ENCODE results near the gene ITGB3.
"Not testable (repeated sequence)": the region's sequence is repeated elsewhere in the genome, so short reads cannot be mapped to it uniquely, and the experiment has no call there.

The ITGB3 gene

GRCh38 chr17:47222047-47222446 is 31.6 kb upstream of the ITGB3 start:
- WGBS, 2 experiments, result 95 to 96% methylated on average over 4 of the region's 4 CpGs
- Histone ChIP-seq H3K9me3 (ENCODE audit: control insufficient read depth, low read length) (no peaks in the 10 kb centered on the region), H3K27ac (ENCODE audit: insufficient read depth, low read depth, low read length, poor library complexity, severe bottlenecking) (no peak overlapping the region), H3K36me3 (ENCODE audit: control insufficient read depth, insufficient read depth, low read length) (no peaks in the 10 kb centered on the region), H3K4me1 (ENCODE audit: control insufficient read depth, insufficient read depth, low read length) (peaks cover 4% of the 10 kb centered on the region), H3K4me3 (ENCODE audit: insufficient read depth, low read depth, low read length) (no peak overlapping the region), H3K27me3 (ENCODE audit: control insufficient read depth, insufficient read depth, low read length, poor library complexity, severe bottlenecking) (no peaks in the 10 kb centered on the region)

GRCh38 chr17:47223007-47223406 is 30.6 kb upstream of the ITGB3 start:
- no peaks in the 10 kb centered on the region for H3K9me3 ChIP-seq (ENCODE audit: control insufficient read depth, low read length)
- H3K27ac ChIP-seq (ENCODE audit: insufficient read depth, low read depth, low read length, poor library complexity, severe bottlenecking), result no peak overlapping the region
- H3K36me3 ChIP-seq (ENCODE audit: control insufficient read depth, insufficient read depth, low read length), result no peaks in the 10 kb centered on the region
- no peaks in the 10 kb centered on the region for H3K27me3 ChIP-seq (ENCODE audit: control insufficient read depth, insufficient read depth, low read length, poor library complexity, severe bottlenecking)
- WGBS, 2 experiments, result 91 to 98% methylated on average over 3 of the region's 3 CpGs
- H3K4me1 ChIP-seq (ENCODE audit: control insufficient read depth, insufficient read depth, low read length), result peaks cover 4% of the 10 kb centered on the region
- no peak overlapping the region for H3K4me3 ChIP-seq (ENCODE audit: insufficient read depth, low read depth, low read length)

- H3K27ac ChIP-seq (ENCODE audit: insufficient read depth, low read depth, low read length, poor library complexity, severe bottlenecking), result no peak overlapping the region
Observed at GRCh38 chr17:47223460-47223859, 30.2 kb upstream of the ITGB3 start.

DNA sequence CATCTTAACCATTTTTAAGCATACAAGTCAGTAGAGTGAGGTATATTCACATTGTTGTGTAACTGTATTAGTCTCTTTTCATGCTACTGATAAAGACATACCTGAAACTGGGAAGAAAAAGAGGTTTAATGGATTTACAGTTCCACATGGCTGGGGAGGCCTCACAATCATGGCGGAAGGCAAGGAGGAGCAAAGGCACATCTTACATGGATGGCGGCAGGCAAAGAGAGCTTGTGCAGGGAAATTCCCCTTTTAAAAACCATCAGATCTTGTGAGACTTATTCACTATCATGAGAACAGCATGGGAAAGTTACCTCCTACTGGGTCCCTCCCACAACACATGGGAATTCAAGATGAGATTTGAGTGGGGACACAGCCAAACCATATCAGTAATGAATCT is 29.6 kb upstream of the ITGB3 start:
- 95% methylated on average over 2 of the region's 2 CpGs for WGBS, 2 experiments
- not testable (repeated sequence) for H3K9me3 ChIP-seq (ENCODE audit: control insufficient read depth, low read length); H3K36me3 ChIP-seq (ENCODE audit: control insufficient read depth, insufficient read depth, low read length); H3K4me1 ChIP-seq (ENCODE audit: control insufficient read depth, insufficient read depth, low read length); H3K27ac ChIP-seq (ENCODE audit: insufficient read depth, low read depth, low read length, poor library complexity, severe bottlenecking); H3K27me3 ChIP-seq (ENCODE audit: control insufficient read depth, insufficient read depth, low read length, poor library complexity, severe bottlenecking); H3K4me3 ChIP-seq (ENCODE audit: insufficient read depth, low read depth, low read length)

More at GRCh38 chr17:47223460-47223859, 30.2 kb upstream of the ITGB3 start:
- H3K4me3 ChIP-seq (ENCODE audit: insufficient read depth, low read depth, low read length), result no peak overlapping the region
- WGBS, 2 experiments, result 93 to 97% methylated on average over 5 of the region's 5 CpGs
- no peaks in the 10 kb centered on the region for H3K36me3 ChIP-seq (ENCODE audit: control insufficient read depth, insufficient read depth, low read length)
- no peaks in the 10 kb centered on the region for H3K27me3 ChIP-seq (ENCODE audit: control insufficient read depth, insufficient read depth, low read length, poor library complexity, severe bottlenecking)
- H3K4me1 ChIP-seq (ENCODE audit: control insufficient read depth, insufficient read depth, low read length), result peaks cover 4% of the 10 kb centered on the region
- no peaks in the 10 kb centered on the region for H3K9me3 ChIP-seq (ENCODE audit: control insufficient read depth, low read length)

DNA sequence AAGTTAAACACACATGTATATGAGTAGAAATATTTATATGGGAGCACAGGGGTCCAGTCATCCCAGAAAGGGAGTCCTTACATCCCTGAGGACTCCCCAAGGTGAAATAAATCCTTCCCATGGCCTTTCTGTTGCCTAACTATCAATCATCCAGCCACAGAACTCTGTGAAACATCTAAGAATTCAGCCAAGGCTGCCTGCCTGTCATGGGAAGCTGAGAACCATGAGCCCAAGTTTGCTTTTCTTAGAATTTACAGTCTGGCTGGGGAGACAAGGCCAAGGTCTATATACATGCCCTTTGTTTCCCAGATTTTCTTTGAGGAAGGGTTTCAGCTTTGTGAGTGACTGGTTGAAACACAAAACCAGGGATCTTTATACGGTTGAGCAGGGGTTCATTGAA is 28.7 kb upstream of the ITGB3 start:
- H3K9me3 ChIP-seq (ENCODE audit: control insufficient read depth, low read length), result no peaks in the 10 kb centered on the region
- no peak overlapping the region for H3K27ac ChIP-seq (ENCODE audit: insufficient read depth, low read depth, low read length, poor library complexity, severe bottlenecking)
- H3K36me3 ChIP-seq (ENCODE audit: control insufficient read depth, insufficient read depth, low read length), result no peaks in the 10 kb centered on the region
- 91 to 97% methylated on average over 1 of the region's 1 CpG for WGBS, 2 experiments
- H3K27me3 ChIP-seq (ENCODE audit: control insufficient read depth, insufficient read depth, low read length, poor library complexity, severe bottlenecking), result no peaks in the 10 kb centered on the region
- no peak overlapping the region for H3K4me3 ChIP-seq (ENCODE audit: insufficient read depth, low read depth, low read length)
- H3K4me1 ChIP-seq (ENCODE audit: control insufficient read depth, insufficient read depth, low read length), result peaks cover 4% of the 10 kb centered on the region

DNA sequence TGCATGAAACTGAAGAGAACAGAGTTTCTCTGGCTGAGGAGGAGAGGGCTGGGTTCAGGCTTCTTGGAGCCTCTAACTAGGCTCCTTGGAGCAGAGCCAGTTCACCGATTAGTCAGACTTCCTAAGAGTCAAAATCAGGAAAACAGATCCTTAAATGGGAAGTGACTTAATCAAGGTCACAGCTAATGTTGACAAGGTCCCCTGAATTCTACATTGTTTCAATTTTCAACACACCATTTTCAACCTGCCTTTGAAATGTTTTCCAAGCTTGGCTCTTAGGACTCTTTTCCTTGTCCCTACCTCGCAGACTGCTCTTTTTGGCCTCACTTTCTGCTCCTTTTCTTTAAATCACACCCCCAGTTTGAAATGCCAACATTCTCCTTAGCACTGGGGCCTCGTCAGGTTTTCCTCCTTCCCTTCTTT is 28.2 kb upstream of the ITGB3 start:
- H3K36me3 ChIP-seq (ENCODE audit: control insufficient read depth, insufficient read depth, low read length), result no peaks in the 10 kb centered on the region
- H3K4me1 ChIP-seq (ENCODE audit: control insufficient read depth, insufficient read depth, low read length), result peaks cover 2% of the 10 kb centered on the region
- H3K4me3 ChIP-seq (ENCODE audit: insufficient read depth, low read depth, low read length), result no peak overlapping the region
- no peaks in the 10 kb centered on the region for H3K9me3 ChIP-seq (ENCODE audit: control insufficient read depth, low read length)
- H3K27me3 ChIP-seq (ENCODE audit: control insufficient read depth, insufficient read depth, low read length, poor library complexity, severe bottlenecking), result no peaks in the 10 kb centered on the region
- no peak overlapping the region for H3K27ac ChIP-seq (ENCODE audit: insufficient read depth, low read depth, low read length, poor library complexity, severe bottlenecking)
- WGBS, 2 experiments, result 86 to 89% methylated on average over 3 of the region's 3 CpGs

- H3K27ac ChIP-seq (ENCODE audit: insufficient read depth, low read depth, low read length, poor library complexity, severe bottlenecking), result no peak overlapping the region
- H3K27me3 ChIP-seq (ENCODE audit: control insufficient read depth, insufficient read depth, low read length, poor library complexity, severe bottlenecking), result no peaks in the 10 kb centered on the region
- 91 to 96% methylated on average over 2 of the region's 2 CpGs for WGBS, 2 experiments
- H3K36me3 ChIP-seq (ENCODE audit: control insufficient read depth, insufficient read depth, low read length), result no peaks in the 10 kb centered on the region
- H3K4me1 ChIP-seq (ENCODE audit: control insufficient read depth, insufficient read depth, low read length), result no peaks in the 10 kb centered on the region
- H3K9me3 ChIP-seq (ENCODE audit: control insufficient read depth, low read length), result no peaks in the 10 kb centered on the region
- no peak overlapping the region for H3K4me3 ChIP-seq (ENCODE audit: insufficient read depth, low read depth, low read length)
Observed at GRCh38 chr17:47225911-47226688, 27.5 kb upstream of the ITGB3 start.

DNA sequence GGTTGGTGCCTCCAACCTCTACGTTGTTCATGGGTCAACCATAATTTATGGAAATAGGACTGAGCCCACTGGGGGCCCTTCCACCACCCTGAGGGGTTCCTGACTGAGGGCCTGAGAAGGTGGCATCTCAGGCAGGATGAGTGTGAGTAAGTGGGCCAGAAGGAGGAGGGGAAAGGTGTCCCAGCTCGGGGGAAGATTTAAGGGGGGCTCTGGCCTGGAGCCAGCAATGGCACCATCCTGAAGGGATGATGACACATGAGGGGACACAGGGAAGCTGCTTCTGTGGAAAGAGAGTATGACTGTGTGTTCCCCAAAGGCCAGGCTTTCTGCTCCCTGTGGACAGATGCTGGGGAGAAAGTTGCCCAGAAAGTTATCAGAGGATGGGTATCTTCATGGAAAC is 25.8 kb upstream of the ITGB3 start:
- Histone ChIP-seq H3K27me3 (ENCODE audit: control insufficient read depth, insufficient read depth, low read length, poor library complexity, severe bottlenecking) (no peaks in the 10 kb centered on the region), H3K9me3 (ENCODE audit: control insufficient read depth, low read length) (no peaks in the 10 kb centered on the region), H3K4me1 (ENCODE audit: control insufficient read depth, insufficient read depth, low read length) (no peaks in the 10 kb centered on the region), H3K27ac (ENCODE audit: insufficient read depth, low read depth, low read length, poor library complexity, severe bottlenecking) (no peak overlapping the region), H3K4me3 (ENCODE audit: insufficient read depth, low read depth, low read length) (no peak overlapping the region), H3K36me3 (ENCODE audit: control insufficient read depth, insufficient read depth, low read length) (no peaks in the 10 kb centered on the region)
- 91 to 93% methylated on average over 2 of the region's 2 CpGs for WGBS, 2 experiments

DNA sequence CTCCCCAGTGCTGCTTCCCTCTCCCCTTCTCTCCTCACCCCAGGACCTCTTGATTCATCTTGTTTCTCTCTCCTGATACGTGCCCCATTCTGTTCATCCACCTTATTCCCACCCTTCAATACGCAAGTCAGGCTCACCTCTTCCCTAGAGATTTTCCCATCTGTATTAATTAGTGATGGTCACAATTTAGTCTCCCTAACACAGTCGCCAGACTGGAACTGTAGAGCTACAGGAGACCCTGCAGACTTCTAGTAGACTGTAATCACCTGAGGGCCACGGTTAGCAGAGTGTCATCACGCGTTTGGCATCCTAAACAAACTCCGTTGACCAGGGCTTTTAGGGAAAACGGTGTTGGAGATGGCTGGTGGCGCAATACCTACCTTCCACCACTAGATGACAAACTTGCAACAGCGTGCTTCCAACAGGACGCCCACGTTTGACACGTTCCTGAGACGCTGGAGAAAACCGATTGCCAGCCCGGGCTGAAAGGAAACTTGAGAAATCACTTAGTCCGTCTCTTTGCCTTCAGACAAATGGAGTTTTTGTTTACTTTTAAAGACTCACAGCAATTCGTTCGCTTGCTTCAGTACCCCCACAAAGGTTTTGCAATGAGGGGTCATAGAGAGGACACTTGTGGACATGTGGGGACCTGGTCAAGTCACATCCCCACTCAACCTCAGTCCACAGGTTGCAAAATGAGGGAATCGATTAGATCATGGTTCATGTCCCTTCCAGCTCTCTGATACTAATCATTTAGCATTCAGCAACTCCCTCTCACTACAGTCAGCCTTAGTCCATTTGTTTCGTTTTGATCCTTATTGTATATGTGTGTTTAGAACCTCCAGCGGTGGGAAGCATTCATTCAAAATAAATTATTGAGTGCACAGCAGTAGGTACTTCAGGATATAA is 23.8 kb upstream of the ITGB3 start:
- Histone ChIP-seq H3K27ac (ENCODE audit: insufficient read depth, low read depth, low read length, poor library complexity, severe bottlenecking) (no peak overlapping the region), H3K4me3 (ENCODE audit: insufficient read depth, low read depth, low read length) (no peak overlapping the region)
- WGBS, 2 experiments, result 13 to 23% methylated on average over 20 to 22 of the region's 22 CpGs

GRCh38 chr17:47230864-47231263 is 22.8 kb upstream of the ITGB3 start:
- H3K9me3 ChIP-seq (ENCODE audit: control insufficient read depth, low read length), result no peaks in the 10 kb centered on the region
- no peaks in the 10 kb centered on the region for H3K4me1 ChIP-seq (ENCODE audit: control insufficient read depth, insufficient read depth, low read length)
- no peaks in the 10 kb centered on the region for H3K27me3 ChIP-seq (ENCODE audit: control insufficient read depth, insufficient read depth, low read length, poor library complexity, severe bottlenecking)
- H3K27ac ChIP-seq (ENCODE audit: insufficient read depth, low read depth, low read length, poor library complexity, severe bottlenecking), result no peak overlapping the region
- 86 to 87% methylated on average over 10 of the region's 10 CpGs for WGBS, 2 experiments
- H3K4me3 ChIP-seq (ENCODE audit: insufficient read depth, low read depth, low read length), result no peak overlapping the region
- no peaks in the 10 kb centered on the region for H3K36me3 ChIP-seq (ENCODE audit: control insufficient read depth, insufficient read depth, low read length)

More for the DNA sequence above, 23.8 kb upstream of the ITGB3 start:
- Histone ChIP-seq H3K36me3 (ENCODE audit: control insufficient read depth, insufficient read depth, low read length) (no peaks in the 10 kb centered on the region), H3K9me3 (ENCODE audit: control insufficient read depth, low read length) (no peaks in the 10 kb centered on the region), H3K27me3 (ENCODE audit: control insufficient read depth, insufficient read depth, low read length, poor library complexity, severe bottlenecking) (no peaks in the 10 kb centered on the region), H3K4me1 (ENCODE audit: control insufficient read depth, insufficient read depth, low read length) (no peaks in the 10 kb centered on the region)

All from ectodermal cell (in vitro differentiated cells).